GM21447 (cell line): Measurements from ENCODE around the gene CBFA2T2.
"Not testable (repeated sequence)": the region's sequence is repeated elsewhere in the genome, so short reads cannot be mapped to it uniquely, and the experiment has no call there.

ENCODE experiments used
- ATAC-seq: cut with Tn5 transposase; IDR thresholded peaks from one replicate; pipeline ENCODE4 v1.9.1; 2021; ENCODE audit not compliant: unreplicated experiment

Gene CBFA2T2

DNA sequence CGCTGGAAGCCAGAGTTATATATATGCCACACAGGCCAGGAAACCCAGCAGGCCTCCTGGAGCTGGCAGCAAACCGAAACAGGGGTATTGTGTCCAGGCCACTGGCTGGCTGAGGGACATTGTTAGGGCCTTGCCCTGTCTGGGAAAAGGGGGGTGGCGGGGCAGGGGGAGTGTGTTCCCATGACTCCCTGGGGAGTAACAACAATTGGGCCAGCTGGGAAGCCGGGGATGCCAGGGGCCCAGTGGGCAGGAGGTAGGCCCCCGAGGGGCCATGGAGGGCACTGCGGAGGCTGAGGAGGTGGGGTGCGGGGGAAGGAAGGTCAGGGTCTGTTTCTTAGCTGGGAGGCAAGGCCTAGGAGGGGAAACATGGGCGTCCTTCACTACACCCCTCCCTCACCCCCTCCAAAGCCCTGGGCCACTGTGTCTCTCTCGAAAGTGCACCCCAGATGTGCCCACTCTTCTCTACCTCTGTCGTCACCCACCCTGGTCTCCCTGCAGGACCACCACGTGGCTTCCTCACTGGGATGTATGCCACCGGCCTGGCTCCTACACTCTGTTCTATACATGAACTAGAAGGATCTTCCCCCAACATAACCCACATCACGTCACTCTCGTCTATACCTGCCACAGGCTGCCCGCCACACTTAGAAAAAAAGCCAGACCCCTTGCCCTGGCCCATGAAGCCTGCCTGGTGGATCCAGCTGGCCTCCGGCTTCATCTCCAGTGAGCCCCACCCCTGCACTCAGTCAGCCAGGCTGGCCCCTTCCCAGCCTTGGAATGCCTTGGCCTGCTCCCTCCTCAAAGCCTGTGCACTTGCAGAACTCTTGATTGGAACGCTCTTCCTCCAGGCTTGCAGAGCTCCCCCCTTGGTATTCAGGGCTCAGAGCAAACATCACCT lies 204.1 kb downstream of the CBFA2T2 start:
- ATAC-seq = no peak

DNA sequence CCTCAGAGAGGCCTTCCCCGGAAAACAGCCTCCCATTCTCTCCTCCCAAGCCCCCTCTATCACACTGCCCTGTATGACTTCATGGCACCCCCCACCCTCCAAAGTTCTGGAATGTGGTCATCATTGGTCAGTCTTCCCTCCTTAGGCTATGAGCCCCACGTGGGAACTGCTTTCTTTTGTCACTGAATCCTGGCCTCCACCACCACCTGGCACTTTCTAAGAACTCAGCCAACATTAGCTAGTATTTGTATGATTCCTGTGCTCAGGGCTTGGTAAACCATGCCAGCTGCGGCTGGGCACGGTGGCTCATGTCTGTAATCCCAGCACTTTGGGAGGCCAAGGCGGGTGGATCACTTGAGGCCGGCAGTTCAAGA lies 204.7 kb downstream of the CBFA2T2 start:
- no peak for ATAC-seq

DNA sequence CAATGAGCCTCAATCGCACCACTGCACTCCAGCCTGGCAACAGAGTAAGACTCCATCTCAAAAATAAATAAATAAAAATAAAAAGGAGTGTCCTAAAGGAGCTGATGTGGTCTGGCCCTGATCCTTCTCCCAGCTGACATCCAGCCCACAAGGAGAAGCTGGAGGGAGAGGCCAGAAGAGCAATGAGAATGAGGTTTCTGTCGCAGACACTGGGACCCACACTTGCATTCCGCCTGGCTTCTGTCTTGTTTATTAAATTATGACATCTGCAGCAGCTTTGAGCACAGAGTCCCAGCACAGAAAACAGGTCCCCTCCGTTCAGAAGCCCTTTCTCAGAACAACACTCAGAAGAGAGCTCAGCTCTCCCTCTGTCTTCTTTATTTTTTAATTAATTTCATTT lies 206.6 kb downstream of the CBFA2T2 start:
- no peak for ATAC-seq

DNA sequence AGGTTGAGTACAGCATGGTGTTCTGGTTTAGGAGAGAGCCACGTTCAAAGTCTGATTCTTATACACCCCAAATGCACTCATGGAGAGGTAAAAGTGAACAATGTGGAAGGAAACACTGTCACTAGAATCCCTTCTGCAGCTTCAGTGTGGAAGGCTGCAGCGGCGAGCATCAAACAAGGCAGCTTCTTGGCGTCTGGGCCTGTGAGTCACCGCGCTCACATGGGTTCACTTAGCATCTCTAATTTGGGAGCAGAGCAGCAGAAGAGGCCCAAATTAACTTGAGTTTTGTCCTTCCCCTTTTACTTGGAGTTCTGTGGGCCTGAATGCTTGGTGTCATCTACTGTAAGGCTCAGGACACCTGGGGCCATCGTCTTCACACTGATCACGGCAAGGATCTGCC lies 207.2 kb downstream of the CBFA2T2 start:
- no peak for ATAC-seq

DNA sequence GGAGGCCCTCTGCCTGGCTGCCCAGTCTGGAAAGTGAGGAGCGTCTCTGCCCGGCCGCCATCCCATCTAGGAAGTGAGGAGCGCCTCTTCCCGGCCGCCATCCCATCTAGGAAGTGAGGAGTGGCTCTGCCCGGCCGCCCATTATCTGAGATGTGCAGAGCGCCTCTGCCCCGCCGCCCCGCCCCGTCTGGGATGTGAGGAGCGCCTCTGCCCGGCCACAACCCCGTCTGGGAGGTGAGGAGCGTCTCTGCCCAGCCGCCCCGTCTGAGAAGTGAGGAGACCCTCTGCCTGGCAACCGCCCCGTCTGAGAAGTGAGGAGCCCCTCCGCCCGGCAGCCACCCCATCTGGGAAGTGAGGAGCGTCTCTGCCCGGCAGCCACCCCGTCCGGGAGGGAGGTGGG lies 209.1 kb downstream of the CBFA2T2 start:
- not testable (repeated sequence) for ATAC-seq
